Spleen (tissue), 7 donors: Measurements from ENCODE around the gene SEC14L3.

Experiments used
- POLR2A ChIP-seq, 3 donors: fragments of 450-650 bp; IDR thresholded peaks; one replicate each; pipeline ENCODE4 v1.5.1; 2017; ENCODE audit warnings: antibody characterized with exemption in 3 of 3, mild to moderate bottlenecking in 1 of 3
- TF ChIP-seq, protein P1 (sequence below), 11 experiments: fragments of 200-600 bp in 7 of 11; fragments of 450-650 bp in 4 of 11; sonication (generic) in 4 of 11; IDR thresholded peaks in 8 of 11; conservative IDR thresholded peaks in 3 of 11; 1 replicate in 7 of 11; 2 replicates in 4 of 11; pipeline versions ENCODE4 v1.4.0 to v1.8.0; 2016 to 2021; ENCODE audit warnings: antibody characterized with exemption in 11 of 11, inconsistent platforms in 4 of 11, mild to moderate bottlenecking in 1 of 11
- donor health status: DM: no; HTN: no; CAD: no; lungs with moderate emphysema.
- donor health status: DM: no; HTN: no; CAD: no.
- donor health status: DM: no; HTN: no; CAD: no.

DNA sequence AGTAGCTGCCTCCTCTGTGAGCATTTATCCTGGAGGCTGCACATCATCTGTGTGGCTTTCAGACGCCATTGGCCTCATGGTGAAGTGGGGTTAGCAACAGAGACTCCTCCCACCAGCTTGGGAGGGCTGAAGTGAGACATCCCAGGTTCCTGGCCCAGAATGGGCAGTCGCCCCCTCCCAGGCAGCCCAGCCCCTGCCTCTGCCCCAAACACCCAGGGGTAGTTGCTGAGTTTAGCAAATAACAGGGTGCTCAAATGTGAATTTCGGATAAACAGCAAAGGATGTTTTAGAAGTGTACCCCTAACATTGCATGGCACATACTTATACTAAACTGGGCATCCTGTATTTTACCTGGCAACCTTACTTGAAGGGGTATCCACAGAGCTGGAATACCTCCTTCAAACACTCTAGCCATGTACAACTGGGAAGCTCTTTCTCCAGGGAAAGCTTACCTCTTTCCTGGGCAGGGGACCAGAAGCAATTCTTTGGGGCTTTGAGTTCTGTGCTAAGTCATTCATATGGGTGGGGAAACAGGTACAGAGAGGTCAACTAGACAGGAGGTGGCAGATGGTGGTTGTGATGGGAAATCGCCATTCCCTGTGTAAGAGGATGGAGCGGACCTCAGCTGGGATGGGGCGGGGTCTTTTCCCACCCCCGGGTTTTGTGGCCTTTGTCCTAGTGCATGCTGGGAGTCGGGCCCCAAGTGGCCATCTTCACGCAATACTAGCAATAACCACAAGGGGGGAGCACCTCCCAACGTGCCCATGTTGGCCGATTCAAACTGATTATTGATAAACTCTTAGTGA is 27.0 kb downstream of the SEC14L3 start:
- TF ChIP-seq, protein P1, sequence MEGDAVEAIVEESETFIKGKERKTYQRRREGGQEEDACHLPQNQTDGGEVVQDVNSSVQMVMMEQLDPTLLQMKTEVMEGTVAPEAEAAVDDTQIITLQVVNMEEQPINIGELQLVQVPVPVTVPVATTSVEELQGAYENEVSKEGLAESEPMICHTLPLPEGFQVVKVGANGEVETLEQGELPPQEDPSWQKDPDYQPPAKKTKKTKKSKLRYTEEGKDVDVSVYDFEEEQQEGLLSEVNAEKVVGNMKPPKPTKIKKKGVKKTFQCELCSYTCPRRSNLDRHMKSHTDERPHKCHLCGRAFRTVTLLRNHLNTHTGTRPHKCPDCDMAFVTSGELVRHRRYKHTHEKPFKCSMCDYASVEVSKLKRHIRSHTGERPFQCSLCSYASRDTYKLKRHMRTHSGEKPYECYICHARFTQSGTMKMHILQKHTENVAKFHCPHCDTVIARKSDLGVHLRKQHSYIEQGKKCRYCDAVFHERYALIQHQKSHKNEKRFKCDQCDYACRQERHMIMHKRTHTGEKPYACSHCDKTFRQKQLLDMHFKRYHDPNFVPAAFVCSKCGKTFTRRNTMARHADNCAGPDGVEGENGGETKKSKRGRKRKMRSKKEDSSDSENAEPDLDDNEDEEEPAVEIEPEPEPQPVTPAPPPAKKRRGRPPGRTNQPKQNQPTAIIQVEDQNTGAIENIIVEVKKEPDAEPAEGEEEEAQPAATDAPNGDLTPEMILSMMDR (IDR thresholded peaks at IDR 0.05 in 8 of 11, conservative IDR thresholded peaks at IDR 0.05 in 3 of 11): peak; percentile 38 to 83 (median 75)
- TF ChIP-seq POLR2A (IDR thresholded peaks at IDR 0.05): no peak
